Hepatocyte (in vitro differentiated cells): ENCODE results near the gene UBE2S.
"Not testable (repeated sequence)": the region's sequence is repeated elsewhere in the genome, so short reads cannot be mapped to it uniquely, and the experiment has no call there.

Source experiments
- EZH2 ChIP-seq: fragments of 200-600 bp; sonication (generic); IDR thresholded peaks from 2 replicates; pipeline ENCODE4 v1.6.1; 2016; ENCODE audit warnings: antibody characterized with exemption, mild to moderate bottlenecking, borderline replicate concordance
- EZH2phosphoT487 ChIP-seq: fragments of 200-600 bp; sonication (generic); IDR thresholded peaks from one replicate; pipeline ENCODE4 v1.6.1; 2018; ENCODE audit warnings: antibody characterized with exemption, mild to moderate bottlenecking, low read depth, moderate library complexity; ENCODE audit not compliant: unreplicated experiment, severe bottlenecking
- TF ChIP-seq, protein P1 (sequence below): fragments of 200-600 bp; sonication (generic); IDR thresholded peaks from 2 replicates; pipeline ENCODE4 v1.5.1; 2016; ENCODE audit warnings: antibody characterized with exemption, mild to moderate bottlenecking; ENCODE audit not compliant: poor library complexity

DNA sequence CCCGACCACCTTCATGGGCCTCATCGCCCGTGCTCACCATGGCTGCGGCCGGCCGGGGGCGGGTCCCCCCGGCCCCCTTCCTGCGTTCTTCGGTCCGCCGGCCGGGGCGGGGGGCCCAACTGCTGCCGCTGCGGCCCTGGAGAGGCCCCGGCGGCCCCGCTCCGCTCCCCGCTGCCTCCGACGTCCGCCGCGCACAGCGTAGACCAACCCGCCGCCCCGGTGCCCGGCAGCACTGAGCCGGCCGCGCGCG is at the start of gene UBE2S:
- TF ChIP-seq, protein P1, sequence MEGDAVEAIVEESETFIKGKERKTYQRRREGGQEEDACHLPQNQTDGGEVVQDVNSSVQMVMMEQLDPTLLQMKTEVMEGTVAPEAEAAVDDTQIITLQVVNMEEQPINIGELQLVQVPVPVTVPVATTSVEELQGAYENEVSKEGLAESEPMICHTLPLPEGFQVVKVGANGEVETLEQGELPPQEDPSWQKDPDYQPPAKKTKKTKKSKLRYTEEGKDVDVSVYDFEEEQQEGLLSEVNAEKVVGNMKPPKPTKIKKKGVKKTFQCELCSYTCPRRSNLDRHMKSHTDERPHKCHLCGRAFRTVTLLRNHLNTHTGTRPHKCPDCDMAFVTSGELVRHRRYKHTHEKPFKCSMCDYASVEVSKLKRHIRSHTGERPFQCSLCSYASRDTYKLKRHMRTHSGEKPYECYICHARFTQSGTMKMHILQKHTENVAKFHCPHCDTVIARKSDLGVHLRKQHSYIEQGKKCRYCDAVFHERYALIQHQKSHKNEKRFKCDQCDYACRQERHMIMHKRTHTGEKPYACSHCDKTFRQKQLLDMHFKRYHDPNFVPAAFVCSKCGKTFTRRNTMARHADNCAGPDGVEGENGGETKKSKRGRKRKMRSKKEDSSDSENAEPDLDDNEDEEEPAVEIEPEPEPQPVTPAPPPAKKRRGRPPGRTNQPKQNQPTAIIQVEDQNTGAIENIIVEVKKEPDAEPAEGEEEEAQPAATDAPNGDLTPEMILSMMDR, result not testable (repeated sequence)
- not testable (repeated sequence) for TF ChIP-seq EZH2, EZH2phosphoT487
